ENCODE measurements around the gene CHRM3. TPM values are rescaled to one million over a fixed set of nuclear protein-coding genes. Genes with fewer than 3 reads are reported as not detected.

The CHRM3 gene
- total and polyA plus RNA-seq, 2 experiments from 2014 or later = 4.8 to 13.8 TPM

DNA sequence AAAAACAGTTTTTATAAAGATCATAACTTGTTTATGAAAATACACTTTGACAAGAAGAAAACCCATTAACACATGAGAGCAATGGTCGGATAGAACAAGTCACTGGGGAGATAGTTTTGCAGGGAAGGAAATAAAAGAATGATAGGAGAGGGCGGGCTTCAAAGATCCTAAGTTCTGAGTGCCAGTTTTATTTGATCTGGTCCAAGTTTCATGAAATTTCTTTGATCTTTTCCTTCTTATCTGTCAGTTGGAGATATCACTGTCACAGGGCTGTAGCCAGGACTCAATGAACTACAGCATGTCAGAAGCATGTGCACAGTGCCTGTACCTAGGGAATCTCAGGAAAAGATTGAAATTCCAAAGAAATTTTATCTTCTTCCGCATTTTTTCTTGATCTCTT lies 36.5 kb downstream of the CHRM3 start:
- H2AFZ ChIP-seq = no peak overlapping the region
- Mint-ChIP-seq H3K36me3 (ENCODE audit: low read depth) (no peaks in the 10 kb centered on the region), H3K4me3 (no peak overlapping the region), H3K9me3 (no peaks in the 10 kb centered on the region), H3K27ac (no peak overlapping the region), H3K27me3 (ENCODE audit: insufficient read depth, low read depth, poor library complexity) (no peaks in the 10 kb centered on the region), H3K4me1 (no peaks in the 10 kb centered on the region)
- no peak overlapping the region for H3K27ac ChIP-seq (ENCODE audit: low read depth)
- no peaks in the 10 kb centered on the region for H3K79me2 ChIP-seq (replicated peaks; ENCODE audit: insufficient read depth)
- ATAC-seq (no peak), DNase-seq (ENCODE audit: low spot score) (no peak)
- no peak overlapping the region for H3K4me3 ChIP-seq
- TF ChIP-seq, protein P1, sequence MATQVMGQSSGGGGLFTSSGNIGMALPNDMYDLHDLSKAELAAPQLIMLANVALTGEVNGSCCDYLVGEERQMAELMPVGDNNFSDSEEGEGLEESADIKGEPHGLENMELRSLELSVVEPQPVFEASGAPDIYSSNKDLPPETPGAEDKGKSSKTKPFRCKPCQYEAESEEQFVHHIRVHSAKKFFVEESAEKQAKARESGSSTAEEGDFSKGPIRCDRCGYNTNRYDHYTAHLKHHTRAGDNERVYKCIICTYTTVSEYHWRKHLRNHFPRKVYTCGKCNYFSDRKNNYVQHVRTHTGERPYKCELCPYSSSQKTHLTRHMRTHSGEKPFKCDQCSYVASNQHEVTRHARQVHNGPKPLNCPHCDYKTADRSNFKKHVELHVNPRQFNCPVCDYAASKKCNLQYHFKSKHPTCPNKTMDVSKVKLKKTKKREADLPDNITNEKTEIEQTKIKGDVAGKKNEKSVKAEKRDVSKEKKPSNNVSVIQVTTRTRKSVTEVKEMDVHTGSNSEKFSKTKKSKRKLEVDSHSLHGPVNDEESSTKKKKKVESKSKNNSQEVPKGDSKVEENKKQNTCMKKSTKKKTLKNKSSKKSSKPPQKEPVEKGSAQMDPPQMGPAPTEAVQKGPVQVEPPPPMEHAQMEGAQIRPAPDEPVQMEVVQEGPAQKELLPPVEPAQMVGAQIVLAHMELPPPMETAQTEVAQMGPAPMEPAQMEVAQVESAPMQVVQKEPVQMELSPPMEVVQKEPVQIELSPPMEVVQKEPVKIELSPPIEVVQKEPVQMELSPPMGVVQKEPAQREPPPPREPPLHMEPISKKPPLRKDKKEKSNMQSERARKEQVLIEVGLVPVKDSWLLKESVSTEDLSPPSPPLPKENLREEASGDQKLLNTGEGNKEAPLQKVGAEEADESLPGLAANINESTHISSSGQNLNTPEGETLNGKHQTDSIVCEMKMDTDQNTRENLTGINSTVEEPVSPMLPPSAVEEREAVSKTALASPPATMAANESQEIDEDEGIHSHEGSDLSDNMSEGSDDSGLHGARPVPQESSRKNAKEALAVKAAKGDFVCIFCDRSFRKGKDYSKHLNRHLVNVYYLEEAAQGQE (IDR thresholded peaks at IDR 0.05; ENCODE audit: unreplicated experiment) = no peak
- TF ChIP-seq, protein P2, sequence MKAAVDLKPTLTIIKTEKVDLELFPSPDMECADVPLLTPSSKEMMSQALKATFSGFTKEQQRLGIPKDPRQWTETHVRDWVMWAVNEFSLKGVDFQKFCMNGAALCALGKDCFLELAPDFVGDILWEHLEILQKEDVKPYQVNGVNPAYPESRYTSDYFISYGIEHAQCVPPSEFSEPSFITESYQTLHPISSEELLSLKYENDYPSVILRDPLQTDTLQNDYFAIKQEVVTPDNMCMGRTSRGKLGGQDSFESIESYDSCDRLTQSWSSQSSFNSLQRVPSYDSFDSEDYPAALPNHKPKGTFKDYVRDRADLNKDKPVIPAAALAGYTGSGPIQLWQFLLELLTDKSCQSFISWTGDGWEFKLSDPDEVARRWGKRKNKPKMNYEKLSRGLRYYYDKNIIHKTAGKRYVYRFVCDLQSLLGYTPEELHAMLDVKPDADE (IDR thresholded peaks at IDR 0.05) = no peak
- TF ChIP-seq POLR2AphosphoS5 (IDR thresholded peaks at IDR 0.05; ENCODE audit: low read depth) (no peak), STAT1 (IDR thresholded peaks at IDR 0.05; ENCODE audit: unreplicated experiment) (no peak), JUNB (IDR thresholded peaks at IDR 0.05; ENCODE audit: unreplicated experiment) (no peak), ZNF331 (CRISPR knock-in tag; IDR thresholded peaks at IDR 0.05; ENCODE audit: low read depth) (no peak)
- no peaks in the 10 kb centered on the region for H4K20me1 ChIP-seq (replicated peaks; ENCODE audit: insufficient read depth)
- H3K36me3 ChIP-seq (ENCODE audit: insufficient read depth) = no peaks in the 10 kb centered on the region
- no peak overlapping the region for H3K4me2 ChIP-seq
- no peaks in the 10 kb centered on the region for H3F3A ChIP-seq (replicated peaks; ENCODE audit: low read depth)
- H3K9me2 ChIP-seq (ENCODE audit: insufficient read depth) = peaks cover 1% of the 10 kb centered on the region; the same call in 1 of the 2 replicates
- no peaks in the 10 kb centered on the region for H3K27me3 ChIP-seq (ENCODE audit: insufficient read depth)
- H3K4me1 ChIP-seq (ENCODE audit: insufficient read depth) = no peaks in the 10 kb centered on the region

DNA sequence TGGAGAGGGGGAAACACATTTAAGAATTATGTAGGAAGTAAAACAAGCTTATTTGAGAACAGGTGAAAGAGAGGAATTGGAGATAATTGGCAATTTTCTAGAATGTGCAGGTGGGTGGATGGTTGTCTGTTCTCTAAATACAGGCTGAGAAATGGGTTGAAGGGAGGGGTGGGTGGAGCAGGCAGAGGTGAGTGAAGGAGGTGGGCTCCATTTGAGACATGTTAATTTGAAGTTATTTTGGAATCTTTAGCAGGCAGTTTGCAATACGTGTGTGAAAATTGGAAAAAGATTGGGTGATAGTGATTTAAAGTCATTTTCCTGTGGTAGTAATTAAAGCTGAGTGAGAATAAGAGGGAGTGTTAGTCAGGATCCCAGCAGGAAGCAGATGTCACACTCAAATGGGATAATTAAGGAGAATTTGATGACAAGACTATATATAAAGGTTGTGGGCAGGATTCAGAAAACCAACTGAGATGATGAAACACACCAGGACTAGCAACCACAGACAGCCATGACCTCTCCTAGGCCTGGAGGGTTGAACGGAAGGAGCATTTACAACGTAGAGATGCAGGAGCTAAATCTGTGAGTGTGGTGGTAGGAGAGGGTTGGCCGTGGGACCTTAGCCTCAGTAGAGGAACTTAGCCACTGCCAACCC lies 40.6 kb downstream of the CHRM3 start:
- Histone ChIP-seq H3K4me3 (no peak overlapping the region), H3K27ac (ENCODE audit: low read depth) (no peak overlapping the region), H2AFZ (no peak overlapping the region), H3K9me2 (ENCODE audit: insufficient read depth) (peaks cover 5% of the 10 kb centered on the region), H3K27me3 (ENCODE audit: insufficient read depth) (no peaks in the 10 kb centered on the region), H3F3A (replicated peaks; ENCODE audit: low read depth) (no peaks in the 10 kb centered on the region), H3K79me2 (replicated peaks; ENCODE audit: insufficient read depth) (no peaks in the 10 kb centered on the region), H3K36me3 (ENCODE audit: insufficient read depth) (no peaks in the 10 kb centered on the region), H3K4me1 (ENCODE audit: insufficient read depth) (no peaks in the 10 kb centered on the region), H4K20me1 (replicated peaks; ENCODE audit: insufficient read depth) (no peaks in the 10 kb centered on the region), H3K4me2 (no peak overlapping the region)
- Mint-ChIP-seq H3K27ac (no peak overlapping the region), H3K4me3 (no peak overlapping the region), H3K27me3 (ENCODE audit: insufficient read depth, low read depth, poor library complexity) (no peaks in the 10 kb centered on the region), H3K36me3 (ENCODE audit: low read depth) (no peaks in the 10 kb centered on the region), H3K4me1 (peaks cover 6% of the 10 kb centered on the region; the same call in 2 of the 3 replicates), H3K9me3 (no peaks in the 10 kb centered on the region)
- ATAC-seq (no peak), DNase-seq (ENCODE audit: low spot score) (no peak)
- TF ChIP-seq, protein P2 (IDR thresholded peaks at IDR 0.05) = no peak
- no peak for TF ChIP-seq POLR2AphosphoS5 (IDR thresholded peaks at IDR 0.05; ENCODE audit: low read depth)
- TF ChIP-seq, protein P3, sequence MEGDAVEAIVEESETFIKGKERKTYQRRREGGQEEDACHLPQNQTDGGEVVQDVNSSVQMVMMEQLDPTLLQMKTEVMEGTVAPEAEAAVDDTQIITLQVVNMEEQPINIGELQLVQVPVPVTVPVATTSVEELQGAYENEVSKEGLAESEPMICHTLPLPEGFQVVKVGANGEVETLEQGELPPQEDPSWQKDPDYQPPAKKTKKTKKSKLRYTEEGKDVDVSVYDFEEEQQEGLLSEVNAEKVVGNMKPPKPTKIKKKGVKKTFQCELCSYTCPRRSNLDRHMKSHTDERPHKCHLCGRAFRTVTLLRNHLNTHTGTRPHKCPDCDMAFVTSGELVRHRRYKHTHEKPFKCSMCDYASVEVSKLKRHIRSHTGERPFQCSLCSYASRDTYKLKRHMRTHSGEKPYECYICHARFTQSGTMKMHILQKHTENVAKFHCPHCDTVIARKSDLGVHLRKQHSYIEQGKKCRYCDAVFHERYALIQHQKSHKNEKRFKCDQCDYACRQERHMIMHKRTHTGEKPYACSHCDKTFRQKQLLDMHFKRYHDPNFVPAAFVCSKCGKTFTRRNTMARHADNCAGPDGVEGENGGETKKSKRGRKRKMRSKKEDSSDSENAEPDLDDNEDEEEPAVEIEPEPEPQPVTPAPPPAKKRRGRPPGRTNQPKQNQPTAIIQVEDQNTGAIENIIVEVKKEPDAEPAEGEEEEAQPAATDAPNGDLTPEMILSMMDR (conservative IDR thresholded peaks at IDR 0.05; ENCODE audit: low read depth in 2 of 2) = no peak
- no peak for TF ChIP-seq NANOG (IDR thresholded peaks at IDR 0.05; ENCODE audit: borderline replicate concordance)
- TF ChIP-seq CREB1 (CRISPR knock-in tag; IDR thresholded peaks at IDR 0.05; ENCODE audit: low read depth) = no peak
- no peak for TF ChIP-seq STAT1 (IDR thresholded peaks at IDR 0.05; ENCODE audit: unreplicated experiment)
- no peak for TF ChIP-seq EZH2 (IDR thresholded peaks at IDR 0.05; ENCODE audit: low read depth, unreplicated experiment)
- TF ChIP-seq, protein P1 (IDR thresholded peaks at IDR 0.05; ENCODE audit: unreplicated experiment) = no peak

Measured in GM23338 (cell line).